GM23338 (cell line): Measurements from ENCODE around the gene JAKMIP1. TPM values are rescaled to one million over a fixed set of nuclear protein-coding genes. Genes with fewer than 3 reads are reported as not detected.

Experiments
- ATAC-seq: fragments of 200-7000 bp; cut with Tn5 transposase; 3 replicates; pipeline ENCODE4 v1.9.1; 2020
- DNase-seq: peaks from one replicate; pipeline ENCODE4 v3.0.0-alpha.2; 2015; ENCODE audit warnings: low spot score
- H2AFZ ChIP-seq: fragments of 200-600 bp; sonication (generic); 2 replicates; pipeline ENCODE4 v1.8.0; 2016; ENCODE audit warnings: antibody characterized with exemption, mild to moderate bottlenecking, moderate library complexity
- H3F3A ChIP-seq: fragments of 200-600 bp; sonication (generic); replicated peaks from 2 replicates; pipeline ENCODE4 v1.8.0; 2017; ENCODE audit warnings: antibody characterized with exemption, mixed run types, low read depth
- H3K27ac ChIP-seq: fragments of 200-600 bp; sonication (generic); 2 replicates; pipeline ENCODE4 v1.6.1; 2016; ENCODE audit warnings: low read depth
- H3K27me3 ChIP-seq: fragments of 200-600 bp; sonication (generic); 2 replicates; pipeline ENCODE4 v1.8.0; 2016; ENCODE audit warnings: mild to moderate bottlenecking, mixed run types, moderate library complexity; ENCODE audit not compliant: insufficient read depth
- H3K36me3 ChIP-seq: fragments of 200-600 bp; sonication (generic); 2 replicates; pipeline ENCODE4 v1.8.0; 2016; ENCODE audit warnings: mild to moderate bottlenecking; ENCODE audit not compliant: insufficient read depth
- H3K4me1 ChIP-seq: fragments of 200-600 bp; sonication (generic); 2 replicates; pipeline ENCODE4 v1.8.0; 2016; ENCODE audit warnings: mild to moderate bottlenecking, moderate library complexity; ENCODE audit not compliant: insufficient read depth
- H3K4me2 ChIP-seq: fragments of 200-600 bp; sonication (generic); 2 replicates; pipeline ENCODE4 v1.7.1; 2017; ENCODE audit warnings: mixed run types
- H3K4me3 ChIP-seq: fragments of 200-600 bp; sonication (generic); 2 replicates; pipeline ENCODE4 v1.6.1; 2016; ENCODE audit warnings: mixed run types
- H3K79me2 ChIP-seq: fragments of 200-600 bp; sonication (generic); replicated peaks from 2 replicates; pipeline ENCODE4 v1.8.0; 2017; ENCODE audit warnings: mild to moderate bottlenecking; ENCODE audit not compliant: insufficient read depth
- H3K9me2 ChIP-seq: fragments of 200-600 bp; sonication (generic); 2 replicates; pipeline ENCODE4 v1.8.0; 2017; ENCODE audit not compliant: insufficient read depth
- H4K20me1 ChIP-seq: fragments of 200-600 bp; sonication (generic); replicated peaks from 2 replicates; pipeline ENCODE4 v1.8.0; 2017; ENCODE audit warnings: mild to moderate bottlenecking; ENCODE audit not compliant: insufficient read depth
- H3K27ac Mint-ChIP-seq: 2 replicates; pipeline ENCODE4 v1.8.0; 2020; ENCODE audit warnings: inconsistent platforms, mild to moderate bottlenecking, moderate library complexity, mixed read lengths
- H3K27me3 Mint-ChIP-seq: 3 replicates; pipeline ENCODE4 v1.8.0; 2022; ENCODE audit warnings: low read depth, mild to moderate bottlenecking, moderate library complexity, mixed read lengths, inconsistent platforms; ENCODE audit not compliant: insufficient read depth, poor library complexity
- H3K36me3 Mint-ChIP-seq: 3 replicates; pipeline ENCODE4 v1.8.0; 2021; ENCODE audit warnings: low read depth, mild to moderate bottlenecking, inconsistent platforms, moderate library complexity, mixed read lengths
- H3K4me1 Mint-ChIP-seq: 3 replicates; pipeline ENCODE4 v1.8.0; 2020; ENCODE audit warnings: mild to moderate bottlenecking, inconsistent platforms, mixed read lengths
- H3K4me3 Mint-ChIP-seq: 3 replicates; pipeline ENCODE4 v1.8.0; 2021; ENCODE audit warnings: moderate library complexity, mild to moderate bottlenecking, inconsistent platforms, mixed read lengths
- H3K9me3 Mint-ChIP-seq: 3 replicates; pipeline ENCODE4 v1.8.0; 2020; ENCODE audit warnings: moderate library complexity, mild to moderate bottlenecking, inconsistent platforms, mixed read lengths
- ETS1 ChIP-seq: IDR thresholded peaks from 2 replicates; pipeline ENCODE4 v1.6.1; 2016; ENCODE audit warnings: antibody characterized with exemption
- JUNB ChIP-seq: IDR thresholded peaks from one replicate; pipeline ENCODE4 v1.6.1; 2016; ENCODE audit warnings: antibody characterized with exemption; ENCODE audit not compliant: unreplicated experiment
- NANOG ChIP-seq: IDR thresholded peaks from 2 replicates; pipeline ENCODE4 v1.6.1; 2016; ENCODE audit warnings: antibody characterized with exemption, borderline replicate concordance
- polyA plus RNA-seq: library from polyadenylated mRNA; unstranded; fragments of >200 nt; fragmentation: Nextera tagmentation; extraction: Ambion mirVana; gene quantifications from 2 replicates; pipeline ENCODE4 v1.2.1, GENCODE V29; 2016
- total RNA-seq: library from RNA; depleted of rRNA; stranded (reverse); fragments of >200 nt; shearing (Covaris generic); gene quantifications from 2 replicates; pipeline ENCODE4 v1.2.3, GENCODE V29; 2014
- TF ChIP-seq, protein P1 (sequence below), 2 experiments: fragments of 200-600 bp in 1 of 2; sonication (generic) in 1 of 2; conservative IDR thresholded peaks; 2 replicates each; pipeline versions ENCODE4 v1.5.1 to v1.6.1; 2016 to 2017; ENCODE audit warnings: antibody characterized with exemption in 2 of 2, low read depth in 2 of 2, mild to moderate bottlenecking in 2 of 2, moderate library complexity in 1 of 2

JAKMIP1 gene
- total and polyA plus RNA-seq, 2 experiments from 2014 or later, result 4.6 to 5.1 TPM

- no peak overlapping the region for H3K27ac Mint-ChIP-seq
- H3K36me3 Mint-ChIP-seq, result no peaks in the 10 kb centered on the region
- Histone ChIP-seq H3K9me2 (no peaks in the 10 kb centered on the region), H3K4me2 (no peak overlapping the region), H3F3A (0 out of 2 replicates have a peak, but pooled peaks cover 4% of the 10 kb centered on the region), H3K36me3 (no peaks in the 10 kb centered on the region), H3K27ac (no peak overlapping the region), H3K79me2 (peaks cover 8% of the 10 kb centered on the region; the same call in 1 of the 2 replicates), H4K20me1 (peaks cover 7% of the 10 kb centered on the region; the same call in 1 of the 2 replicates), H3K27me3 (peaks cover 3% of the 10 kb centered on the region; the same call in 1 of the 2 replicates), H3K4me1 (peaks cover 30% of the 10 kb centered on the region), H3K4me3 (no peak overlapping the region), H2AFZ (no peak overlapping the region)
- H3K27me3 Mint-ChIP-seq, result peaks cover 6% of the 10 kb centered on the region
- no peak for TF ChIP-seq ETS1
- ATAC-seq (no peak), DNase-seq (no peak)
- no peak overlapping the region for H3K4me3 Mint-ChIP-seq
- H3K4me1 Mint-ChIP-seq, result peaks cover 41% of the 10 kb centered on the region
- no peaks in the 10 kb centered on the region for H3K9me3 Mint-ChIP-seq
These were observed 7.0 kb downstream of the JAKMIP1 start for GRCh38 chr4:6193399-6193798.

- H3F3A ChIP-seq, result no peaks in the 10 kb centered on the region
- peaks cover 3% of the 10 kb centered on the region; the same call in 1 of the 2 replicates for H4K20me1 ChIP-seq
- H3K79me2 ChIP-seq, result 0 out of 2 replicates have a peak, but pooled peaks cover 8% of the 10 kb centered on the region
- H3K36me3 ChIP-seq, result no peaks in the 10 kb centered on the region
- H3K4me3 Mint-ChIP-seq, result no peak overlapping the region
- H2AFZ ChIP-seq, result no peak overlapping the region
- DNase-seq (no peak), ATAC-seq (no peak)
- H3K4me1 Mint-ChIP-seq, result peaks cover 29% of the 10 kb centered on the region
- H3K9me2 ChIP-seq, result no peaks in the 10 kb centered on the region
- H3K4me3 ChIP-seq, result no peak overlapping the region
- no peak overlapping the region for H3K4me2 ChIP-seq
- H3K4me1 ChIP-seq, result peaks cover 22% of the 10 kb centered on the region
- no peaks in the 10 kb centered on the region for H3K9me3 Mint-ChIP-seq
- no peak overlapping the region for H3K27ac Mint-ChIP-seq
- no peaks in the 10 kb centered on the region for H3K27me3 Mint-ChIP-seq
- no peak overlapping the region for H3K27ac ChIP-seq
- TF ChIP-seq NANOG, result no peak
- TF ChIP-seq, protein P1, sequence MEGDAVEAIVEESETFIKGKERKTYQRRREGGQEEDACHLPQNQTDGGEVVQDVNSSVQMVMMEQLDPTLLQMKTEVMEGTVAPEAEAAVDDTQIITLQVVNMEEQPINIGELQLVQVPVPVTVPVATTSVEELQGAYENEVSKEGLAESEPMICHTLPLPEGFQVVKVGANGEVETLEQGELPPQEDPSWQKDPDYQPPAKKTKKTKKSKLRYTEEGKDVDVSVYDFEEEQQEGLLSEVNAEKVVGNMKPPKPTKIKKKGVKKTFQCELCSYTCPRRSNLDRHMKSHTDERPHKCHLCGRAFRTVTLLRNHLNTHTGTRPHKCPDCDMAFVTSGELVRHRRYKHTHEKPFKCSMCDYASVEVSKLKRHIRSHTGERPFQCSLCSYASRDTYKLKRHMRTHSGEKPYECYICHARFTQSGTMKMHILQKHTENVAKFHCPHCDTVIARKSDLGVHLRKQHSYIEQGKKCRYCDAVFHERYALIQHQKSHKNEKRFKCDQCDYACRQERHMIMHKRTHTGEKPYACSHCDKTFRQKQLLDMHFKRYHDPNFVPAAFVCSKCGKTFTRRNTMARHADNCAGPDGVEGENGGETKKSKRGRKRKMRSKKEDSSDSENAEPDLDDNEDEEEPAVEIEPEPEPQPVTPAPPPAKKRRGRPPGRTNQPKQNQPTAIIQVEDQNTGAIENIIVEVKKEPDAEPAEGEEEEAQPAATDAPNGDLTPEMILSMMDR (conservative IDR thresholded peaks at IDR 0.05; ENCODE audit: low read depth in 2 of 2), result 0 out of 4 replicates have a peak, but pooled peaks of 1 of the 2 experiments have one; percentile 12
- H3K27me3 ChIP-seq, result no peaks in the 10 kb centered on the region
- no peaks in the 10 kb centered on the region for H3K36me3 Mint-ChIP-seq
These were observed 8.1 kb downstream of the JAKMIP1 start for GRCh38 chr4:6192245-6192644.

DNA sequence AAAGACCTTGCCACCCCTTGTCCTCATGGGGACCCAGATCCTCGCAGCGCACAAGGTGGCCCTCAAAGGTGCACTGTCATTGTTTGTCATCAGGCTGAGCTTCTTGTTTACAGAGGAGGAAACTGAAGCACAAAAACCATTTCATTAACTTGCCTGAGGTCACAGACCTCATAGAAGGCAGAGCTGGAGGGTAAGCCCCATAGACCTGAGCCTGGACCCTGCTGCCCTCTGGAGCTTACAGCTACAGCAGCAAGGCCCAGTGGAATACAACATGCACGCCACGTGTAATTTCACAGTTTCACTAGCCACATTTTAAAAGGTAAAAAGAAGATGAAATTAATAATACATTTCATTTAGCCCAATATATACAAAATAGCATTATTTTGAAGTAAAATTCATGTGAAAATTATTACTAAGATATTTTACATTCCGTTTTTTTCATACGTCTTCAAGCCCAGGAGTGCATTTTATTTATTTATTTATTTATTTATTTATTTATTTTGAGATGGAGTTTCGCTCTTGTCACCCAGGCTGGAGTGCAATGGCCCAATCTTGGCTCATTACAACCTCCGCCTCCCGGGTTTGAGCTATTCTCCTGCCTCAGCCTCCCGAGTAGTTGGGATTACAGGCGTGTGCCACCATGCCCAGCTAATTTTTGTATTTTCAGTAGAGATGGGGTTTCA is 8.8 kb downstream of the JAKMIP1 start:
- TF ChIP-seq, protein P1 (conservative IDR thresholded peaks at IDR 0.05; ENCODE audit: low read depth in 2 of 2), result peak in 1 of 2 experiments; percentile 31; a peak in 2 of 4 replicates
- TF ChIP-seq JUNB, result no peak

More for the DNA sequence above, 8.8 kb downstream of the JAKMIP1 start:
- 0 out of 2 replicates have a peak, but pooled peaks cover 5% of the 10 kb centered on the region for H3K79me2 ChIP-seq
- H3K36me3 ChIP-seq, result no peaks in the 10 kb centered on the region
- no peaks in the 10 kb centered on the region for H3K9me2 ChIP-seq
- H3K4me3 ChIP-seq, result no peak overlapping the region
- H3K4me2 ChIP-seq, result no peak overlapping the region
- H3K4me1 Mint-ChIP-seq, result peaks cover 23% of the 10 kb centered on the region
- no peaks in the 10 kb centered on the region for H3K36me3 Mint-ChIP-seq
- peaks cover 22% of the 10 kb centered on the region for H3K4me1 ChIP-seq
- ATAC-seq (peak; percentile 14; the same call in 1 of the 3 replicates), DNase-seq (no peak)
- no peaks in the 10 kb centered on the region for H3F3A ChIP-seq
- no peak overlapping the region for H3K27ac Mint-ChIP-seq
- H3K4me3 Mint-ChIP-seq, result no peak overlapping the region
- H4K20me1 ChIP-seq, result peaks cover 3% of the 10 kb centered on the region; the same call in 1 of the 2 replicates
- H3K27me3 ChIP-seq, result no peaks in the 10 kb centered on the region
- no peaks in the 10 kb centered on the region for H3K27me3 Mint-ChIP-seq
- no peak overlapping the region for H2AFZ ChIP-seq
- no peaks in the 10 kb centered on the region for H3K9me3 Mint-ChIP-seq
- H3K27ac ChIP-seq, result no peak overlapping the region
